ENCODE results near the gene SYT5.
"Not testable (repeated sequence)": the region's sequence is repeated elsewhere in the genome, so short reads cannot be mapped to it uniquely, and the experiment has no call there.

Gene SYT5

GRCh38 chr19:55208880-55209692 lies 29.0 kb upstream of the SYT5 start, which contains the start of gene PTPRH:
PTPRH (minus strand) TSS chr19:55209501; CDS start chr19:55209433, 68 bp downstream.
- H3K27ac ChIP-seq: peak within 1 kb of the TSS; percentile 93
- DNase-seq (ENCODE audit: low spot score): no peak
- POLR2A ChIA-PET (ENCODE audit: low non-redundant PET): interaction anchor here (0.6 to 1.1 kb wide), 2 partner anchors 42 to 378 kb away, joined by 3 to 8 read pairs; no protein-coding TSS in a partner anchor
- no peak for TF ChIP-seq CTCF (conservative IDR thresholded peaks at IDR 0.05; ENCODE audit: low read depth)
- CTCF ChIA-PET: interaction anchor here (0.5 kb wide), 1 partner anchor 132 kb away, joined by 3 read pairs; no protein-coding TSS in a partner anchor

DNA sequence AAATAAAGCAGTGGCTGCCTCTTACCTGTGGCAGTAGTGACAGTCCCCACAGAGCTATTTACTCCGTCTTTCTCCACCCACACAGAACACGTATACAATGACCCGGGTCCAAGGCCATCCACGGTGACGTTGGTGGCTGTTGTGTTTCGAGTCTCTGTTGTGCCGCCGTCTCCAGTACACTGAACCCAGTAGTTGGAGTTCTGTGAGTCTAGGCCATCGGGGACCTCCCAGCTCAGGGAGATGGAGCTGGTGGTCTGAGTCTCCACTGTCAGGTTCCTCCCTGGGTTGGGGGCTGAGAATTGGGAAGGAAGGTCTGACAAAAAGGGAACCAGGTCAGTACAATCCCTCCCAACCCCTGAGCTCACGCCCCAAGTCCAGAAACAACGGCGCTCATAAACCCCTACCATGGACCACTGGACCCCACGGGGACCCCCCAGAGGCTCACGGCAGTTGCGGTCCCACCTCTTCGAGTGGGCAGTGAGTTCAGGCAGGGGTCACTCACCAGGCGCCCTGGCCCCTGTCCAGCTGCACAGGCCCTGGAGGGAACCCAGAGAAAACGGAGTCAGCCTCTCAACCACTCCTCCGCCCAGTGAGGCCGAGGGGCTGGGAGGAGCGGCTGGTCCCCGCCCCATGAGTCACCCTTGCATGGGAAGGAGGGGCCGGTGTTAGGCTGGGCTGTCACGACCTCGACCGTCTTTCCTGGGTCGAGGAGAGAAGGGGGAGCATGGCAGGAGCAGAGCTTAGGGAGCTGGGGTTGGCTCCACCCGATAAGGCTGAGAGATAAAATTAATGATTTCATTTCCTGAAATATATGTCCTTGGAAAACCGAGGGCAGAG lies 26.8 kb upstream of the SYT5 start:
- peak overlapping the region; percentile 82 for H3K27ac ChIP-seq
- TF ChIP-seq CTCF (conservative IDR thresholded peaks at IDR 0.05; ENCODE audit: low read depth): no peak
- ChIA-PET CTCF (interaction anchor here (0.6 kb wide), 1 partner anchor 261 kb away, joined by 3 read pairs; no protein-coding TSS in a partner anchor), POLR2A (ENCODE audit: low non-redundant PET) (no interaction called here)
- DNase-seq (ENCODE audit: low spot score): peak; percentile 98

DNA sequence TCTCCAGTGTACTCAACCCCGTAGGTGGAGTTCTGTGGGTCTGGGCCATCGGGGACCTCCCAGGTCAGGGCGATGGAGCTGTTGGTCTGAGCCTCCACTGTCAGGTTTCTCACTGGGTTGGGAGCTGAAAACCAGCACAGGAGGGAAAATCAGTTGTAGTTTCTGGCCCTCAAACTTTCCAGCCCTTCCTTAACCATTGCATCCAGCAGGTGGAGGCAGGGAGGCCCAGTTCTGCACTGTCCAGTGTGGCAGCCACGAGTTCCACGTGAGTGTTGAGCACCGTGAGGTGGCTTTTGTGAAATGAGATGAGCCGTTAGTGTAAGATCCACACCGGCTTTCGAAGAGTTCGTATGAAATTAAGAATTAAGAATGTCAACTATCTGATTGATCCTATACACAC lies 22.1 kb upstream of the SYT5 start:
- POLR2A ChIA-PET (ENCODE audit: low non-redundant PET); DNase-seq (ENCODE audit: low spot score); H3K27ac ChIP-seq; CTCF ChIA-PET: not testable (repeated sequence)

GRCh38 chr19:55199620-55200204 lies 19.6 kb upstream of the SYT5 start:
- no peak for DNase-seq (ENCODE audit: low spot score)
- peak overlapping the region; percentile 75 for H3K27ac ChIP-seq
- POLR2A ChIA-PET (ENCODE audit: low non-redundant PET): no interaction called here
- no peak for TF ChIP-seq CTCF (conservative IDR thresholded peaks at IDR 0.05; ENCODE audit: low read depth)
- CTCF ChIA-PET: interaction anchor here (0.5 kb wide), 1 partner anchor 254 kb away, joined by 3 read pairs; no protein-coding TSS in a partner anchor

DNA sequence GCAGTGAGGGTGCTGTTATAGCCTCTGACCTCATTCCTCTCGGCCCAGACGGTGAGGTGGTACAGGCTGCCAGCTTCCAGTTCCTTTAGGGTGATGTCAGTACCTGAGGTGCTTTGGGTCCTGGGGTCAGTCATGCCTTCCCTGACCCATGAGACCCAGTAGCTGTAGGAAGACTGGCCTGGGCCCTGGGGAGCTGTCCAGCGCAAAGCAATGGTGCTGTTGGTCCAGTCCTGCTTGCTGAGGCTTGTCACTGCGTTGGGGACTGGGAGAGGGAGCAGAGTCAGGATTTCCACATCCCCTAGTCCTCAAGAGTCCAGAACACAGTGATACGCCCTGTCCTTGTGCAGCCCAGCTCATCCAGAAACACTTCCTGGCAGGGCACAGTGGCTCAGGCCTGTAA lies 18.6 kb upstream of the SYT5 start:
- peak overlapping the region; percentile 75 for H3K27ac ChIP-seq
- POLR2A ChIA-PET (ENCODE audit: low non-redundant PET): no interaction called here

GRCh38 chr19:55197528-55197927 lies 17.4 kb upstream of the SYT5 start:
- peak overlapping the region; percentile 75 for H3K27ac ChIP-seq
- no peak for TF ChIP-seq CTCF (conservative IDR thresholded peaks at IDR 0.05; ENCODE audit: low read depth)
- POLR2A ChIA-PET (ENCODE audit: low non-redundant PET): no interaction called here
- no peak for DNase-seq (ENCODE audit: low spot score)
- CTCF ChIA-PET: interaction anchor here (1.1 kb wide), 1 partner anchor 8 kb away, joined by 3 read pairs; no protein-coding TSS in a partner anchor

More for the DNA sequence above, 18.6 kb upstream of the SYT5 start:
- DNase-seq (ENCODE audit: low spot score): no peak
- CTCF ChIA-PET: no interaction called here
- TF ChIP-seq CTCF (conservative IDR thresholded peaks at IDR 0.05; ENCODE audit: low read depth): no peak
